ENCODE data around the gene TSPYL2. TPM values are rescaled to one million over a fixed set of nuclear protein-coding genes. Genes with fewer than 3 reads are reported as not detected.

The TSPYL2 gene
- 19.1 TPM for polyA plus RNA-seq (2012; ENCODE audit: missing spikeins)

DNA sequence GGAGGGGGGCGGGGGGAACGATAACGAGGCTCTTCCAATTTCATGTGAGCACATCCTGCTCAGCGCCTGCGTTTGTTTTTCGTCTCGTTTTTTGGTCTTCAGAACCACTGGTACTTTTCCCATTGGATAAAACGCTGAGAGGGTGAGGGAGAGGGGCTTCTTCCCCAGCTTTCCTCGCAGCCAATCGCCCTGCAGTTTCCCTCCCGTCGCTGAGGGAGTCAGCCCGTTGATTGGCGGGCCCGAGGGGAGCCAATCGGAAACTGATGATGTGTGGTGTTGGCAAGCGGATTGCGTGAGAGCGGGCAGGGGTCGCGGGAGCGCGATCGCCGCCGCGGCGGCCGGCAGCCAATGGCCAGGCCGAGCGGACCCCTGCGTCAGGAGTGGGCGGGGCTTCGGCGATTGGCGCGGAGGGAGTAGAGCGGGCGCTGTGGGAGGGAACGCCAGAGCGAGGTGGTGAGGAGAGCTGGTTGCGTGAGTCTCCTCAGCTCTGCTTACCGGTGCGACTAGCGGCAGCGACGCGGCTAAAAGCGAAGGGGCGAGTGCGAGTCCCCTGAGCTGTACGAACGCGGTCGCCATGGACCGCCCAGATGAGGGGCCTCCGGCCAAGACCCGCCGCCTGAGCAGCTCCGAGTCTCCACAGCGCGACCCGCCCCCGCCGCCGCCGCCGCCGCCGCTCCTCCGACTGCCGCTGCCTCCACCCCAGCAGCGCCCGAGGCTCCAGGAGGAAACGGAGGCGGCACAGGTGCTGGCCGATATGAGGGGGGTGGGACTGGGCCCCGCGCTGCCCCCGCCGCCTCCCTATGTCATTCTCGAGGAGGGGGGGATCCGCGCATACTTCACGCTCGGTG, at the start of gene TSPYL2:
TSS of gene TSPYL2 (plus strand) at position 443 of the 848 bp plus-strand sequence. CDS start at position 575, 132 bp downstream.
- DNase-seq (ENCODE audit: insufficient read length) (peak; percentile 87), FAIRE-seq (peak; percentile 95)
- TF ChIP-seq POLR2A (IDR thresholded peaks at IDR 0.05; ENCODE audit: low read depth, low read length) (peak; percentile 99), TAF1 (IDR thresholded peaks at IDR 0.05; ENCODE audit: borderline replicate concordance, low read depth, low read length) (peak; percentile 76), POLR2AphosphoS5 (IDR thresholded peaks at IDR 0.05; ENCODE audit: low read depth, low read length) (peak; percentile 99)

DNA sequence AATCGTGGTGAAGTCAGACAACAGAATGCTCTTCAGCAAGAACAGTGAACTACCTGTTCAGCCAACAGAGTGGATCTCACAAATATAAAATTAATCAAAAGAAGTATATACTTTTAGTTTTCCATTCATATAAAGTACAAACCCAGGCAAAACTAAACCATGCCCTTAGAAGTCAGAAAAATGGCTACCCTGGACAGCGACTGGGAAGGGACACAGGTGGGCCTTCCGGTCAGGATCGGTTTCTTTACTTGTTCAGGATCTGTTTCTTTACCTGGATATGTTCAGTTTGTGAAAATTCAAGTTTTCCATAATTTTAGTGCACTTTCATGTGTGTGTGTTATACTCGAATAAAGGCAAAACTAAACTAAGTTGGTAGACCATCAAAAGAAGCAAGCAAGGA, 46.0 kb upstream of the TSPYL2 start:
- FAIRE-seq (no peak), DNase-seq (ENCODE audit: insufficient read length) (no peak)
- TF ChIP-seq POLR2A (IDR thresholded peaks at IDR 0.05; ENCODE audit: low read depth, low read length), result no peak
- TF ChIP-seq TAF1 (IDR thresholded peaks at IDR 0.05; ENCODE audit: borderline replicate concordance, low read depth, low read length), result no peak
- TF ChIP-seq POLR2AphosphoS5 (IDR thresholded peaks at IDR 0.05; ENCODE audit: low read depth, low read length), result no peak

DNA sequence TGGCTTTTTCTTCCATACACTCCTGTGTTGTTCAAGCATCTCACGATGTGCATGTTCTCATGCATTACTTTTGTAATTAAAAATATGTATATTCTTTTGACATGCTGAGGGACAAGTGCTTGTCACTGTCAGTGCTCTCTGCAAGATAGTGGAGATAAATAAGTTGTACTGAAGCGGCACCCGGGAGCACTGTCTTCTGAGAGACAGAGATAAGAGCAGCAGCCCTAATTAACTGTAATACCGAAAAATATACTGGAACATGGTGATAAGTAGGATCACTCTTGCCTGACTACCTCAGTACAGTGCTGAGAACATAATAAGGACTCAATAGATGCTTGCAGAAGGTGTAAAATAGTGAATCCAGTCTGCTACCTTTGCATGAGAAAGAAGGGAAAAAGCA, 42.9 kb upstream of the TSPYL2 start:
- TF ChIP-seq POLR2A (IDR thresholded peaks at IDR 0.05; ENCODE audit: low read depth, low read length), result no peak
- no peak for TF ChIP-seq TAF1 (IDR thresholded peaks at IDR 0.05; ENCODE audit: borderline replicate concordance, low read depth, low read length)
- DNase-seq (ENCODE audit: insufficient read length) (no peak), FAIRE-seq (no peak)

DNA sequence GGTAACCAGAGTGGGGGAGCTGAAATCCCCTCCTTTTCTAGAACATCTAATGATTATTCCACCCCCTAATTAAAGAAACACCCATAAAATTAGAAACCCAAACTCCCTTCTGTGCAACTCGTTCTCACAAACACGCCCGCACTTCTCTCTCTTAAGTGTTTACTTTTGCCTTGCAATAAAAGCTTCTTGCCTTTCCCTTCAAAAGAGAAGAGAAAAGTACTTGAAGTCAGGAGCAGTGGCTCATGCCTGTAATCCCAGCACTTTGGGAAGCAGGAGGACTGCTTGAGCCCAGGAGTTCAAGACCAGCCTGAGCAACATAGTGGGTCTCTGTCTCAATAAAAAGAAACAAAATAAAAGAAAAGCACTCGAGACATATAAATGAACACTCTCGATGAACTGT, 37.2 kb upstream of the TSPYL2 start:
- FAIRE-seq (no peak), DNase-seq (ENCODE audit: insufficient read length) (no peak)
- TF ChIP-seq TAF1 (IDR thresholded peaks at IDR 0.05; ENCODE audit: borderline replicate concordance, low read depth, low read length), result no peak
- no peak for TF ChIP-seq POLR2A (IDR thresholded peaks at IDR 0.05; ENCODE audit: low read depth, low read length)
- TF ChIP-seq POLR2AphosphoS5 (IDR thresholded peaks at IDR 0.05; ENCODE audit: low read depth, low read length), result no peak

DNA sequence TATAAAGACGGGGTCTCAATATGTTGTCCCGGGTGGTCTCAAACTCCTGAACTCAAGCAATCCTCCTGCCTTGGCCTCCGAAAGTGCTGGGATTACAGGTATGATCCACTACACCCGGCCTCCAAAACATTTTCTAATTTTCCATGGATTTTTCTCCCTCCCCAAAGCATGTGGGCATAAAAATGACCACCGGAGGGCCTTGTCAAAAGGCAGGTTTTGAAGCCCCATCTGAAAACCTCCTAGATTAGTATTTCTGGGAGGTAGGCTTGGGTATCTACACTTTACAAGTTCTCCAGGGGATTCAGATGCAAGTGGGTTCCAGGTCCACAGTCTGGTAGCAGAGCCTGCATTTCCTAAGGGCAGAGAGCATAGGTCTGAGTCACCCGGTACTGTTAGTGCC, 34.9 kb upstream of the TSPYL2 start:
- FAIRE-seq (no peak), DNase-seq (ENCODE audit: insufficient read length) (no peak)
- TF ChIP-seq TAF1 (IDR thresholded peaks at IDR 0.05; ENCODE audit: borderline replicate concordance, low read depth, low read length) (no peak), POLR2A (IDR thresholded peaks at IDR 0.05; ENCODE audit: low read depth, low read length) (no peak), POLR2AphosphoS5 (IDR thresholded peaks at IDR 0.05; ENCODE audit: low read depth, low read length) (no peak)

DNA sequence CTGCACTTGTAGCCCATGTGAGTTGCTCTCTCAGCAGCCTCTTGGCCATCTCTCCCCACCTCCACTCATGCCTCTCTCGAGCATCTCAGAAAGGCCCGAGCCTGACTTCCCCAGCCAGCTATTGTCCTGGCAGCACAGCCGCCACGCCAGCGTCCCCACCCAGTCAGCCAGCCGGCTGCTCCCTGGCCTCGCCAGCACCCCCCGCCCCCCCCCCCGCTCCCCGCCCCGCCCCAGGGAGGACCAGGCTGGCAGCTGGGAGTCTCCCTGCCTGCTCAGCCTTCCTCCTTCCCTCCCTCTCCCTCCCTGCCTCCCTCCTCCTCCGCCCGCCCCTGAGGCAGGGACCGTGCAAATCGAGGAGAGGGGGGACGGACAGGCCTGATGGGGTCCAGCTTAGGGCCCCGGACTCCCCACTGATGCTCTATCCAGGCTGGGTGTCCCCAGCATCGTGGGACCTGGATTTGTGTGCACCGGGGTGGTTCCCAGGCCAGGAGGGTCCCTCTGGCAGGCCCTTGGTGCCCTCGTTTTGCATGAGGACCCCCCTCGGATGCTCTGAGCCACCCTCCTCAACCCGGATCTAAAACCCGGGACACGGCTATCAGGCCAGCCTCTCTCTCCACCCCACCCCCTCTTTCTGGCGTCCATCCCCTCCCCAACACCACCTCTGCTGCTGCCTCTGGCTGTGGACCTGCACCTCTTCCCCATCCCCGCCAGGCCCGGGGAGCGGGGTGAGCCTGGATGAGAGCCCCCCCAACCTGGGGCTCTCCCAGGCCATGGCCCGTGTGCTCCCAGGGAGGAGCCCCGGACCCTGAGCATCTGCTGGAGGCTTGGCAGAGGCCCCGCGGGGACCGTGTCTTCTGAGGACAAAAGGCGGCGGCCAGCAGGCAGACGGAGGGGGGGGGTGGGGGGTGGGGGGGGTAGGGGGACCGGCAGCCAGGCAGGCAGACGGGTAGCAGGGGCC, 33.7 kb upstream of the TSPYL2 start, which contains the start of gene GPR173:
TSS of gene GPR173 (plus strand) at position 621 of the 958 bp plus-strand sequence. CDS start 27,833 bp downstream, outside the sequence.
- no peak for FAIRE-seq
- no peak for DNase-seq (ENCODE audit: insufficient read length)
- TF ChIP-seq POLR2AphosphoS5 (IDR thresholded peaks at IDR 0.05; ENCODE audit: low read depth, low read length), result no peak
- no peak for TF ChIP-seq TAF1 (IDR thresholded peaks at IDR 0.05; ENCODE audit: borderline replicate concordance, low read depth, low read length)
- TF ChIP-seq POLR2A (IDR thresholded peaks at IDR 0.05; ENCODE audit: low read depth, low read length), result no peak

DNA sequence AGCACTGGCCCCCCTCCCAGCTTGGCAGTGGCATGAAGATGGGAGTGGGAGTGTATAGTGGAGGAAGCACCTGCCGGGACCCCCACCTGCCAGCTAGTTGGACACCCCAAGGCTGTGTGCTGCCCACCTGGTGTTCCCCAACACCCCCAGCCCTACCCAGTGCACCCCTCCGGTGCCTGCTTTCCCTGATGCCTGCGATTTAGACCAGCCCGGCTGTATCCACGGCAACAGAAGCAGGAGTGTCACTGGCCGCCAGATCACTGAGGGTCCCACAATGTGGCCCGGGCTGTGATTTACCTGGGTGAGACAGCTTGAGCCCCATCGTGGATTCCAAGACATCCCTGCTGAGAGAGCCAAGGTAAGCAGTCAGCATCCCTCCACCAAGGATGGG, 33.0 kb upstream of the TSPYL2 start:
- TF ChIP-seq POLR2AphosphoS5 (IDR thresholded peaks at IDR 0.05; ENCODE audit: low read depth, low read length) (no peak), TAF1 (IDR thresholded peaks at IDR 0.05; ENCODE audit: borderline replicate concordance, low read depth, low read length) (no peak), POLR2A (IDR thresholded peaks at IDR 0.05; ENCODE audit: low read depth, low read length) (no peak)
- FAIRE-seq, result no peak
- DNase-seq (ENCODE audit: insufficient read length), result no peak

DNA sequence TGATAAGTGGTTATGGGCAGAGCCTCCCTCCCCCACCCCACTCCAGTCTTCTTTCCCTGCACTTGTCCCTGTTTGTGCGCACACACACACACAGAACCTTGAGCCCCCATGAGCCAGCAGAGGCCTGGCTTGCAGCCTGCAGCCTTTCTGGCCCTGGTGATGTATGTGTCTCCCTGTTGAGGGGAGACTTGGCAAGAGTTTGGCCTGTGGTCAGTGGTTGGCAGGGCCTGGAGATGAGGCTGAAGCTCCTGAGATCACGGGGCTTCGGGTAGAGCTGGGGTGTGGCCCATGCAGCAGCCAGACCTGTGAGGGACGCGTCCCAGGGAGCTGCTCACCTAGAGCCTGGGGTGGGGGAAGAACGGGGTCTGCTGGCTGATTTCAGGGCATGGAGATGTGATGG, 31.3 kb upstream of the TSPYL2 start:
- DNase-seq (ENCODE audit: insufficient read length) (no peak), FAIRE-seq (no peak)
- TF ChIP-seq POLR2A (IDR thresholded peaks at IDR 0.05; ENCODE audit: low read depth, low read length), result no peak
- TF ChIP-seq POLR2AphosphoS5 (IDR thresholded peaks at IDR 0.05; ENCODE audit: low read depth, low read length), result no peak

DNA sequence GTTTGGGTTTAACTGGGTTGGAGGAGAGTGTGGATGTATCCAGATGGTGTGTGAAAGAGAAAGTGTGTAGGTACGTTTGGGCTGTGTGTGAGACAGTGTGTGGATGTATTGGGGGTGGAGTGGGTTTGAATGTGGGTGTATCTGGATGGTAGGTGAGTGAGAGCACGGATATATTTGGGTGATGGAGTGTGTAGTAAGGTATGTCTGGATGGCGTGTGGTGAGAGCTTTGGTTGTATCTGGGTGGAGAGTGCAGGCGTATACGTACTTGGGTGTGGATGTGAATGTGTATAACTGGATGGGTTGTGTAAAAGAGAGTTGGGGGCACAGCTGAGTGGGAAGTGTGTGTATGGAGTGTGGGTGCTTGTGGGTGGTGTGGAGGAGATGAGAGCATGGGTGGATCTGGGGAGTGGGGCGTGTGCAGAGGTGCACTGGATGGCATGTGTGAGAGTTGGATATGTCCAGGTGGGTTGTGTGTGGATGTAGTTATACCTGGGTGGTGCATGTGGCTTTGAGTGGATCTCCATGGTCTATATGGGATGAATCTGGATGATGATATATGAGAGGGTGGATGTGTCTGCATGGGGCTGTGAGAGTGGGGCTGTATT, 26.8 kb upstream of the TSPYL2 start:
- no peak for FAIRE-seq
- DNase-seq (ENCODE audit: insufficient read length), result no peak

DNA sequence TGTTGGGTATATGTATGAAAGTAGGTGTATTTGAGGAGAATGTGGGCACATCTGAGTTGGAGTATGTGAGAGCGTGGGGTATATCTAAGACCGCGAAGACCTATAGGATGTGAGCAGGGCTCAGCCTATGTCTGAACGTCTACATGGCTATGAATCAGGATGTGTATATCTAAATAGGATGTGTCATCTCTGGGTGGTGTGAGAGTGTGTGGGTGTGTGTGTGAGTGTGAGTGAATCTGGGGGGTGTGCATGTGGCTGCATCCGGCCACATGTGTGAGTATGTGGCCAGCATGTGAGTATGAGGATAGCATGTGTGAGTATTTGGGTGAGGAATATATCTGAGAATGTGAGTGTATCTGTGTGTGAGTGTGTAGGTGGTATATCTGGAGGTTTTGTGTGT, 25.9 kb upstream of the TSPYL2 start:
- TF ChIP-seq POLR2A (IDR thresholded peaks at IDR 0.05; ENCODE audit: low read depth, low read length) (no peak), POLR2AphosphoS5 (IDR thresholded peaks at IDR 0.05; ENCODE audit: low read depth, low read length) (no peak), TAF1 (IDR thresholded peaks at IDR 0.05; ENCODE audit: borderline replicate concordance, low read depth, low read length) (no peak)
- FAIRE-seq (no peak), DNase-seq (ENCODE audit: insufficient read length) (no peak)

More for the DNA sequence above, 26.8 kb upstream of the TSPYL2 start:
- TF ChIP-seq TAF1 (IDR thresholded peaks at IDR 0.05; ENCODE audit: borderline replicate concordance, low read depth, low read length) (no peak), POLR2A (IDR thresholded peaks at IDR 0.05; ENCODE audit: low read depth, low read length) (no peak), POLR2AphosphoS5 (IDR thresholded peaks at IDR 0.05; ENCODE audit: low read depth, low read length) (no peak)

DNA sequence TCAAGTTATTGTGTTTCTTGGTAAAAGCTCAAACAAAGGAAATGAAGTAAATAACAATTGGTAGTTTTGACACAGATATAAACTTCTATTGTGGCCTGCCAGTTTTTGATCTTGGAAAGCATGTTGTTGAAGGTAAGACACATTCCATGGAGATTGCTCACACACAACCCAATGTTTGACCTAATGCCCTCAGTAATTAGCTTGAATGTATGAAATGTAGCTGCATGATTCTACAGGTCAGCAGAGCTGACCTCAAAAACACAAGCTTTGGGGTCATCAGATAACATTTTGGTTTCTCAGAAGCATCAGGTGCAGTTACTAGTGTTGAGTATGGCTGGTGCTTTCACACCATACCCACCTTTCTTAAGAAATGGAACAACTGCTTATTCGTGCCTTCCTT, 17.1 kb upstream of the TSPYL2 start:
- DNase-seq (ENCODE audit: insufficient read length) (no peak), FAIRE-seq (no peak)
- TF ChIP-seq TAF1 (IDR thresholded peaks at IDR 0.05; ENCODE audit: borderline replicate concordance, low read depth, low read length), result no peak
- no peak for TF ChIP-seq POLR2A (IDR thresholded peaks at IDR 0.05; ENCODE audit: low read depth, low read length)
- TF ChIP-seq POLR2AphosphoS5 (IDR thresholded peaks at IDR 0.05; ENCODE audit: low read depth, low read length), result no peak

Data from GM12892 (cell line).